K562 (cell line): ENCODE measurements around the gene F11R. TPM values are rescaled to one million over a fixed set of nuclear protein-coding genes. Genes with fewer than 3 reads are reported as not detected.

Experiments
- AFF4 ChIP-seq: sonication (generic); formaldehyde crosslinking; IDR thresholded peaks from 2 replicates; pipeline ENCODE4 v1.8.0; 2023; ENCODE audit warnings: mild to moderate bottlenecking, missing genetic modification reagents
- ARID2 ChIP-seq: fragments of 450-650 bp; IDR thresholded peaks from 2 replicates; pipeline ENCODE4 v1.6.1; 2017; ENCODE audit warnings: antibody characterized with exemption, mild to moderate bottlenecking
- CEBPZ ChIP-seq: fragments of 150-350 bp; IDR thresholded peaks from 2 replicates; pipeline ENCODE4 v1.6.1; 2014; ENCODE audit warnings: low read depth, mild to moderate bottlenecking, low read length, borderline replicate concordance
- CTBP1 ChIP-seq: fragments of 450-650 bp; IDR thresholded peaks from 2 replicates; pipeline ENCODE4 v1.6.1; 2016; ENCODE audit warnings: borderline replicate concordance
- E2F8 ChIP-seq: fragments of 450-650 bp; IDR thresholded peaks from 2 replicates; pipeline ENCODE4 v1.7.1; 2018; ENCODE audit warnings: mild to moderate bottlenecking, low read depth; ENCODE audit not compliant: partially characterized antibody
- ELF2 ChIP-seq: fragments of 250-450 bp; sonication (Bioruptor Pico); IDR thresholded peaks from 2 replicates; pipeline ENCODE4 v1.5.0; 2021; ENCODE audit warnings: mild to moderate bottlenecking
- HSF4 ChIP-seq: fragments of 250-450 bp; sonication (Bioruptor Pico); IDR thresholded peaks from 2 replicates; pipeline ENCODE4 v2.1.2; 2022; ENCODE audit warnings: mild to moderate bottlenecking, moderate library complexity, borderline replicate concordance
- NCOA4 ChIP-seq: fragments of 450-650 bp; IDR thresholded peaks from 2 replicates; pipeline ENCODE4 v1.6.1; 2018; ENCODE audit warnings: mild to moderate bottlenecking; ENCODE audit not compliant: partially characterized antibody
- TBP ChIP-seq: optimal IDR thresholded peaks from 2 replicates; pipeline ENCODE3; 2011; ENCODE audit warnings: low read depth, low read length, improper control_type of control experiment
- polyA plus RNA-seq, 8 experiments: library from polyadenylated mRNA; depleted of rRNA in 4 of 8; stranded (reverse) in 5 of 8; unstranded in 3 of 8; fragments of >200 nt; fragmentation: Nextera tagmentation in 2 of 8; fragmentation: Illumina TruSeq in 1 of 8; extraction: Ambion mirVana in 2 of 8; extraction: Trizol in 1 of 8; gene quantifications; 2 replicates each; pipeline versions ENCODE4 v1.2.1 to v1.2.3, GENCODE V29; 2011 to 2014; ENCODE audit warnings: inconsistent platforms in 1 of 8, missing spikeins in 1 of 8
- total RNA-seq, 7 experiments: library from RNA; depleted of rRNA in 6 of 7; stranded (reverse); fragments of >200 nt in 6 of 7; fragmentation: Illumina TruSeq in 2 of 7; extraction: Trizol in 2 of 7; gene quantifications; 2 replicates each; pipeline versions ENCODE4 v1.2.1 to v1.2.3, GENCODE V29; 2011 to 2021; ENCODE audit warnings: low replicate concordance in 1 of 7
- TF ChIP-seq, protein P1 (sequence below): fragments of 450-650 bp; IDR thresholded peaks from 2 replicates; pipeline ENCODE4 v1.6.1; 2018; ENCODE audit warnings: mild to moderate bottlenecking, low read depth; ENCODE audit not compliant: partially characterized antibody
- TF ChIP-seq, protein P2 (sequence below): sonication (generic); formaldehyde crosslinking; IDR thresholded peaks from 2 replicates; pipeline ENCODE4 v1.8.1; 2023; ENCODE audit warnings: mild to moderate bottlenecking, missing genetic modification reagents

The F11R gene
- total and polyA plus RNA-seq, 9 of the 15 experiments (the other 6 are each of a cell fraction or from before 2014, with no cell fraction given), result 27.4 to 187 (median 52.5) TPM

DNA sequence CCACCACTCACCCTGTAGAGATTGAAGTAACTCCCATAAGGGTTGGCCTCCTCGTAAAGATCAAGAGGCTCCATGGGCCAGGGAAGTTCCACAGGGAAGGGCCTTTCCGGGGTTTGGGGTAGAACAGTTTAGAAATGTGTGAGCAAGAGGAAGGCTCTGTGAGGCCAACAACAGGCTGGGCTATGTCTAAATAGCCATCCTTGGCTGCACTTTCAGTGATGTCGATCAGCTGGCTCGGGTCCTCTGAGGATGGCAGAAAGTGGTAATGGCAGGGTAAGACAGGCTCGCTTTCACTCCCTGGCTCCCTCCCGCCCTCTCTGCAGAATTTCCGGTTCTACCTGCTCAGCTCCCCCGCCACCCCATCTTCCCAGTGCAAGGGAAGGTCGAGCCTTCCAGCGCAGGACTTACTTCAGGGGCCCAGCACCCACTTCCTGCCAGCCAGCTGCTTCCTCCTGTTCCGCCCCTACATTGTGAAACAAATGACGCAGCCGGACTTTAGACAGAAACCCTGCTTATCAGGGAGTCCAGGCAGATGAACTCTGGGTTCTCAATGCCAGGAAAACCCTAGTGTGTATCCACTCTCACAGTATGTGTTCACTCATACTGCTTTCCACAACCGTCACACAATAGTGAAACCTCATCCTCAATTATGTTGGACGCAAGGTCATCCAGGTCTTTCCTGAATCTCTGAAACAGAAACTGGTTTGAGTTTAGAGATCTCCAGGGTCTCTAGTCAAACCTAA is 7.3 kb downstream of the F11R start (continued):
- 0 out of 2 replicates have a peak, but pooled peaks have one; percentile 30 for TF ChIP-seq AFF4
- TF ChIP-seq, protein P1, sequence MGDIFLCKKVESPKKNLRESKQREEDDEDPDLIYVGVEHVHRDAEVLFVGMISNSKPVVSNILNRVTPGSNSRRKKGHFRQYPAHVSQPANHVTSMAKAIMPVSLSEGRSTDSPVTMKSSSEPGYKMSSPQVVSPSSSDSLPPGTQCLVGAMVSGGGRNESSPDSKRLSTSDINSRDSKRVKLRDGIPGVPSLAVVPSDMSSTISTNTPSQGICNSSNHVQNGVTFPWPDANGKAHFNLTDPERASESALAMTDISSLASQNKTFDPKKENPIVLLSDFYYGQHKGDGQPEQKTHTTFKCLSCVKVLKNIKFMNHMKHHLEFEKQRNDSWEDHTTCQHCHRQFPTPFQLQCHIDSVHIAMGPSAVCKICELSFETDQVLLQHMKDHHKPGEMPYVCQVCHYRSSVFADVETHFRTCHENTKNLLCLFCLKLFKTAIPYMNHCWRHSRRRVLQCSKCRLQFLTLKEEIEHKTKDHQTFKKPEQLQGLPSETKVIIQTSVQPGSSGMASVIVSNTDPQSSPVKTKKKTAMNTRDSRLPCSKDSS, result no peak
- TF ChIP-seq ARID2, result no peak
- TF ChIP-seq E2F8, result no peak
- TF ChIP-seq CEBPZ, result no peak
- peak; percentile 59; the same call in 1 of the 2 replicates for TF ChIP-seq ELF2 (CRISPR knock-in tag)
- TF ChIP-seq NCOA4, result no peak
- peak; percentile 64 for TF ChIP-seq TBP
- peak; percentile 89 for TF ChIP-seq CTBP1
- TF ChIP-seq, protein P2, sequence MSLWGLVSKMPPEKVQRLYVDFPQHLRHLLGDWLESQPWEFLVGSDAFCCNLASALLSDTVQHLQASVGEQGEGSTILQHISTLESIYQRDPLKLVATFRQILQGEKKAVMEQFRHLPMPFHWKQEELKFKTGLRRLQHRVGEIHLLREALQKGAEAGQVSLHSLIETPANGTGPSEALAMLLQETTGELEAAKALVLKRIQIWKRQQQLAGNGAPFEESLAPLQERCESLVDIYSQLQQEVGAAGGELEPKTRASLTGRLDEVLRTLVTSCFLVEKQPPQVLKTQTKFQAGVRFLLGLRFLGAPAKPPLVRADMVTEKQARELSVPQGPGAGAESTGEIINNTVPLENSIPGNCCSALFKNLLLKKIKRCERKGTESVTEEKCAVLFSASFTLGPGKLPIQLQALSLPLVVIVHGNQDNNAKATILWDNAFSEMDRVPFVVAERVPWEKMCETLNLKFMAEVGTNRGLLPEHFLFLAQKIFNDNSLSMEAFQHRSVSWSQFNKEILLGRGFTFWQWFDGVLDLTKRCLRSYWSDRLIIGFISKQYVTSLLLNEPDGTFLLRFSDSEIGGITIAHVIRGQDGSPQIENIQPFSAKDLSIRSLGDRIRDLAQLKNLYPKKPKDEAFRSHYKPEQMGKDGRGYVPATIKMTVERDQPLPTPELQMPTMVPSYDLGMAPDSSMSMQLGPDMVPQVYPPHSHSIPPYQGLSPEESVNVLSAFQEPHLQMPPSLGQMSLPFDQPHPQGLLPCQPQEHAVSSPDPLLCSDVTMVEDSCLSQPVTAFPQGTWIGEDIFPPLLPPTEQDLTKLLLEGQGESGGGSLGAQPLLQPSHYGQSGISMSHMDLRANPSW (CRISPR knock-in tag), result no peak
- TF ChIP-seq HSF4 (CRISPR knock-in tag), result no peak
